Measurements from ENCODE around the gene BCL7C.
A peak's percentile ranks its signal among the peaks of the same experiment; 100 is the strongest.

BCL7C gene

DNA sequence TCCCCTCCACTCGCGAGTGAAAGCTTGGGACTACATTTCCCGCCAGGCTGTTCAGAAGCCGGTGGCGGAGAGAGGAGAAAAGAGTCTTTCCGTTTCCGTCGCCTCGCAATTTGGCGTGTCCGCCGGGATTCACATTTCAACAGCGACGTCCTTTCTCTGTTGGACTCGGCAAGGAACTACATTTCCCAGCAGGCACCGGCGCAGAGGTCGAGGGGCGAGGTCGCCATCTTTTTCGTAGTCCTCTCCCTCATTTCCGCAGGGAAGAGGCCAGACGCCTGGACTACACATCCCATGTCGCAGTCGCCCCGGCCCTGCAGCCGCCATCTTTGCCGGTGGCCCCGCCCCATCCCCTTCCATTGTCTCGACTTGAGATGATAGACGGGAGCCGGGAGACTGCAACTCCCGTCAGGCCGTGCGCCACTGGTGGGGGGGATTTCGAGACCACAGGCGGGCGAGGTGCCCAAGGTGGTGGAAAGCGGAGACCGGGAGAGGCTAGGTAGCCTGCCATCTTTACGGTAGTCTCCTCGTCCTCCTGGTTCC, 28.6 kb upstream of the BCL7C start:
- DNase-seq (ENCODE audit: low spot score) = peak; percentile 99

- DNase-seq (ENCODE audit: low spot score) = peak; percentile 69
Observed at GRCh38 chr16:30921748-30922419, 28.0 kb upstream of the BCL7C start.

- DNase-seq (ENCODE audit: low spot score) = no peak
Observed at GRCh38 chr16:30921459-30921747, 27.5 kb upstream of the BCL7C start.

GRCh38 chr16:30920891-30921290, 27.0 kb upstream of the BCL7C start:
- DNase-seq (ENCODE audit: low spot score) = no peak

- DNase-seq (ENCODE audit: low spot score) = no peak
Observed at GRCh38 chr16:30918614-30919013, 24.7 kb upstream of the BCL7C start.

- DNase-seq (ENCODE audit: low spot score) = no peak
Observed at GRCh38 chr16:30914830-30915229, 21.0 kb upstream of the BCL7C start.

DNA sequence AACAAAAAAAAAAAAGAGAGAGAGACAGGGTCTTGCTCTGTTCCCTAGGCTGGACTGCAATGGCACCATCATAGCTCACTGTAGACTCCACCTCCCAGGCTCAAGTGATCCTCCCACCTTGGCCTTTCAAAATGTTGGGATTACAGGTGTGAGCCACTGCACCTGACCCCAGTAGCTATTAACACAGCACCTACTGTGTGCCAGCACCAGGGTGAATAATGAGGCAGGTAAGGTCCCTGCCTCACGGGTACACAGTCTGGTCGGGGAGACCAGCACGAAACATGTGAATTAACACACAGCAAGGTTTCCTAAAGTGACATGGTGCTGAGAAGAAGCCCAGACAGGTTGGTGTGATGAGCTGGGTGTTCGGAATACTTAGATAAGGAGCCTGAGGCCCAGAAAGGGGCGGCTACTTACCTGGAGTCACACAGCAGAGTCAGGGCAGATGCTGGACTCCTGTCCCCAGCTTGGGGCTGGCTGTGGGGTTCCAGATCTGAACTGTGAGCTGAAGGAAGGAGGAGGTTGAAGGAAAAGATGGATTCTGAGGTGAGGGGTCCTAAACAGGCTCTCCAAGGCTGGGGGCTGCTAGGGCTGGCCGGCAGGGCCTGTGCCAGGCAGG, 19.0 kb upstream of the BCL7C start:
- no peak for DNase-seq (ENCODE audit: low spot score)

- DNase-seq (ENCODE audit: low spot score) = no peak
Observed at GRCh38 chr16:30910427-30911029, 16.7 kb upstream of the BCL7C start.

- no peak for DNase-seq (ENCODE audit: low spot score)
Observed at GRCh38 chr16:30907064-30907463, 13.2 kb upstream of the BCL7C start.

DNA sequence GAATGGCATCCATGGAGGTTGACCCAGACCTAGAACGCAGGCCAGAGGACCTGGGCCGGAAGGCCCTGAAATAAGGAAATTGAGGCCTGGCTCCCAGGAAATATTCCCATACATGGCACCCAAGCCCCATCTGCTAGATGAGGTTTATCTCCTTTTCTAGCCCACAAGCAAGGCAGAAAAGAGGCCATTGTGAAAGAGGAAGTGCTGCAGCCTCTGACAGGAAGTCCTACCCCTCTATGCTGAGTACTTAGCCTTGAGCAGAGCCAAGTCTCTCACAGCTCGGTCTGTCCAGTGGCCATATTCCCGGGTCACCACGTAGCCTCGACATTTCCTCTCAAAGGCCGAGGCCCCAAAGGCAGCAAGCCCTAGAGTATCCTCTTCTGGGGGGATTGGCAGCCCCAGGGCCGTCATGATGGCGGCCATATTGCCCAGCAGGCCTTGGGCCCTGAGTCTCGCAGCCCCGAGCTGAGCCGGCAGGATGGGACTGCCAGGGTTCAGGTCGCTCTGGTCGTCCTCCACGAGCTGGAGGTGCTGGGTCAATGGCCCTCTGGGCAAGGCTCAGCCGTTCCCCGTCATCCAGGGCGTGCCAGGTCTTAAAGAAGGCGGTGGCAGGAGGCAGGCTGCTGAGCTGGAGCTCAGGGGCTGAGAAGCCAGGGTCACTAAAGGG, 10.4 kb upstream of the BCL7C start:
- no peak for DNase-seq (ENCODE audit: low spot score)

- DNase-seq (ENCODE audit: low spot score) = no peak
Observed at GRCh38 chr16:30903596-30903995, 9.7 kb upstream of the BCL7C start.

DNA sequence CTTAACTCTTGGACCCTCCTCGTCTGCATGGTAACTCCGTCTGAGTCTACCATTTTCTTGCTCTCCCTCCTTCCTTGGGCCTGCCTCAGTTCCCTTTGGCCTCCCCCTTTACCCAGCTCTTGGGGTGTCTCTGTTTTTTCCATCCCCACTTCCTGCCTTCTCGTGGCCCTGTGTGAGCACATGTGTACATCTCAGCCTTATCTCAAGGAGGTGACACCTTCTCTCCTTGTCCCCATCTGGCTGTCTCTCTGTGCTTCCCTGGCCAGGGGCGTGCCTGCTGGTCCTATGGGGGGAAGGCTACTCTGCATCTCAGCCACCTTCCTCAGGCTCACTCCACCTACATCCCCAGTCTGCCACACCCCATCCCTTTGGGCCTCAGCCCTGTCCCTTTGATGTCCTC, 9.1 kb upstream of the BCL7C start:
- DNase-seq (ENCODE audit: low spot score) = no peak

GRCh38 chr16:30902029-30902972, 8.4 kb upstream of the BCL7C start:
- DNase-seq (ENCODE audit: low spot score) = peak; percentile 63

DNA sequence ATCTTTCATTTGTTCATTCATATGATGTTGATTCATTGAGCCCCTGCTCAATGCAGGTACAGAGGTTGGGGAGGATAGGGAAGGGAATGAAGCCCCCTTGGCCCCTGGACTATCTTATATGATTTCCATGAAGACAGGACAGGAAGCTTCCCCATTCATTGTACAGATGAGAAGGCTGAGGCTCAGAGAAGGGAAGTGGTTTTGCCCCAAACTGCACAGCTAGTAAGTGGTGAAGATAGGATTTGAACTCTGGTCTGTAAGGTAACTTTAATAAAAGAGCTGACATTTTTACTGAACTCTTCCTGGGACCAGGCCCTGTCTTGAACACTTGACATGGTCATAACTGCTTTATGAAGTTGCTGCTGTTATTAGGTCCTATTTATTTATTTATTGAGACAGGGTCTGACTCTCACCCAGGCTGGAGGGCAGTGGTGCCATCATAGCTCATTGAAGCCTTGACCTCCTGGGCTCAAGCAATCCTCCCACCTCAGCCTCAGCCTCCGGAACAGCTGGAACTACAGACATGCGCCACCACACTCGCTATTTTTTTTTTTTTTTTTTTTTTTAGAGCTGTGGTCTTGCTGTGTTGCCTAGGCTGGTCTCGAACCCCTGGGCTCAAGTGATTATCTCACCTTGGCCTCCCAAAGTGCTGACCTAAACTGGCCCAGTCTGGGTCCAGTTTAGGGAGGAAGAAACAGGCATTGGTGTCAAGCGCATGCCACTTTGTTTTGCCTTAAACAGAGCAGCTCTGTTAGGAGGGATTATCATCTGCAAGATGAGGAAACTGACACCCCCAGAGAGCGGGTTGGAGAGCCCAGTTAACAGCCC, 7.5 kb upstream of the BCL7C start:
- DNase-seq (ENCODE audit: low spot score) = no peak

- no peak for DNase-seq (ENCODE audit: low spot score)
Observed at GRCh38 chr16:30900588-30900987, 6.7 kb upstream of the BCL7C start.

DNA sequence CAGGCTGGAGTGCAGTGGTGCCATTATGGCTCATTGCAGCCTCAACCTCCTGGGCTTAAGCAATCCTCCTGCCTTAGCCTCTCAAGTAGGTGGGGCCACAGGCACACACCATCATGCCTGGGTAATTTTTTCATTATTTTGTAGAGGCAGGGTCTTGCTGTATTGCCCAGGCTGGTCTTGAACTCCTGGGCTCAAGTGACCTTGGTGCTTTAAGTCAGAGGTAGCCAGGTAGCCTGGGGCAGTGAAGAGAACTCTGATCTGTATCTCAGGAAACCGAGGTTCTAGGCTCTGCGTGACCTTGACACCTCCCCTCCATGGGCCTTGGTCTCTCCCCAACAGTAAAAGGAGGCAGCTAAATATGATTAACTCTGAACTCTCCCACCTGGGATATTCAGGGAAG, 5.9 kb upstream of the BCL7C start:
- DNase-seq (ENCODE audit: low spot score) = no peak

- DNase-seq (ENCODE audit: low spot score) = peak; percentile 86
Observed at GRCh38 chr16:30896889-30897733, 3.2 kb upstream of the BCL7C start.

DNA sequence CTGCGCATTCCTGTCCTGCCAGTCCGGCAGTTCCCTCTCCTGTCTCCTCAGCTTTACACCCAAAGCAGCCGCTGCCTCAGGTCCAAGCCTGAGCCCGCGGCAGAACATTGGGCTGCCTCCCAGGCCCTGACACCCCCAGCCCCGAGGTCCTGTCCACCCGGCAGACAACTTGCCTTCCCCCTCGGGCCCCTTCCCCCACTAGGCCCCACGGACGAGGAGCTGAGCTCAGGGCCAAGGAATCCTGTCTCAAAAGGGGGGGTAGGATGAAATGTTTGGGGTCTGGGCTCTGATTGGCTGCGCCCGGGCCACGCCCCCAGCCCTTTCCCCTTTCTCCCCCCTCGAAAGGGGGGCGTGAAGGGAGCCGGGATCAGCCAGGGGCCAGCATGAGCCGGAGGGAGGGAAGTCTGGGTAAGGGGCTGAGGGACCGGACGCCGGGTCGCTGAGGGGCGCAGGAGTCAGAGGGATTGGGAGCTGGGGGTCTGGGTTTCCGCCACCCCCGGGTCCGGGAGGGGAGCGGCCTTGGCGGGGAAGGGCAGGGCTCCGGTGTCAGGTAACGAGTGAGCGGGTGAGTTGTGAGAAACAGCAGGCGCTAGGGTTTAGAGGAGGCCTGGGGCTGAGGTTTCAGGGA, 2.5 kb upstream of the BCL7C start, which contains the start of gene CTF1:
Gene CTF1, plus strand, starts transcription at position 354 of the 628 bp plus-strand sequence. Its CDS starts 30 bp downstream, at position 384.
- DNase-seq (ENCODE audit: low spot score) = no peak

DNA sequence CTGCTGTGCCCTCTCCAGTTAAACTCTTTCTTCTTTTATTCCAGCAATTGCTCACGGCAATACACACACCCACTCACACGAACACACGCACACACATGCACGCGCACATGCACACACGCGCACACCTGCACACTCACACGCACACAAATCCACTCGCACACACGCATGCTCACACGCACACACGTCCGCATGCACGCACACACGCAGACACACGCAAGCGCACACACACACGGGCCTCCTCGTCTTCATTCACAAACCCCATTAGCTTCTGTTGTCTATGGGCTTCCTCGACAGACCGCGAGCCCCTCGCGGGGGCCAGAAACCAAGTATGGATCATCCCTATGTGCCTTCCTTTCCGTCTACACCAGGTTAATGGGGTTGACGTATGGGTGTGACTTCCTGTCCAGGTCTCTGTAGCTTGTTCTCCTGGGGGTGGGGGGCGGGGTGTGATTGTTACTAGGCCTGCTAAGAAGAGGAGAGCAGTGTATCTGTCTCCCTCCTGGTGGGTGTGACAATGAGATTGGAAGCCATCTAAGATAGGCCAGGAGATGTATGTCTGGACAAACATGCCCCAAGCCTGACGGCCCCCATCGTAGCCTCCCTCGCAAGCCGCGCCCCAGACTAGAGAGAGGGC, 1.9 kb upstream of the BCL7C start:
- DNase-seq (ENCODE audit: low spot score) = no peak
